Stimulated activated CD4-positive, alpha-beta T cell treated with anti-CD3 and anti-CD28 coated beads, Interleukin-4, amount 100 ng/mL, for 1 hour (primary cell): ENCODE measurements around the gene OR51M1.
"Not testable (repeated sequence)": the region's sequence is repeated elsewhere in the genome, so short reads cannot be mapped to it uniquely, and the experiment has no call there.

ENCODE experiments used
- DNase-seq: peaks from one replicate; pipeline ENCODE4 v3.0.0-alpha.2; 2020

The OR51M1 gene

GRCh38 chr11:5383576-5383975 lies at the start of gene OR51M1:
Gene OR51M1, plus strand, starts transcription at chr11:5383812. Its CDS starts 5,587 bp downstream, at chr11:5389399.
- no peak for DNase-seq

- no peak for DNase-seq
Measured at GRCh38 chr11:5335170-5335569, 48.4 kb upstream of the OR51M1 start.

GRCh38 chr11:5336331-5336730 lies 47.3 kb upstream of the OR51M1 start:
- DNase-seq: no peak

- DNase-seq: not testable (repeated sequence)
Measured at GRCh38 chr11:5337253-5337652, 46.4 kb upstream of the OR51M1 start.

GRCh38 chr11:5339771-5340322 lies 43.8 kb upstream of the OR51M1 start:
- DNase-seq: no peak

- DNase-seq: no peak
Measured at GRCh38 chr11:5343474-5344335, 39.9 kb upstream of the OR51M1 start, which contains the start of gene OR51B5. Gene OR51B5, minus strand, starts transcription at chr11:5343524. Its CDS starts 0 bp downstream, at chr11:5343524.

- DNase-seq: no peak
Measured at GRCh38 chr11:5345831-5346230, 37.8 kb upstream of the OR51M1 start.

- DNase-seq: no peak
Measured at GRCh38 chr11:5348551-5349194, 34.9 kb upstream of the OR51M1 start.

GRCh38 chr11:5349550-5349949 lies 34.1 kb upstream of the OR51M1 start:
- DNase-seq: no peak

GRCh38 chr11:5351208-5351607 lies 32.4 kb upstream of the OR51M1 start, which contains the start of gene OR51B6:
Gene OR51B6, plus strand, starts transcription at chr11:5351508. Its CDS starts 0 bp downstream, at chr11:5351508.
- DNase-seq: no peak

GRCh38 chr11:5356031-5356430 lies 27.6 kb upstream of the OR51M1 start:
- not testable (repeated sequence) for DNase-seq

GRCh38 chr11:5362017-5362625 lies 21.5 kb upstream of the OR51M1 start:
- DNase-seq: no peak

GRCh38 chr11:5363679-5364078 lies 19.9 kb upstream of the OR51M1 start:
- no peak for DNase-seq

- no peak for DNase-seq
Measured at GRCh38 chr11:5364214-5364613, 19.4 kb upstream of the OR51M1 start.

- DNase-seq: not testable (repeated sequence)
Measured at GRCh38 chr11:5366365-5366764, 17.2 kb upstream of the OR51M1 start.

- no peak for DNase-seq
Measured at GRCh38 chr11:5366856-5367255, 16.8 kb upstream of the OR51M1 start.

- no peak for DNase-seq
Measured at GRCh38 chr11:5367448-5368074, 16.1 kb upstream of the OR51M1 start.

- no peak for DNase-seq
Measured at GRCh38 chr11:5368502-5369043, 15.0 kb upstream of the OR51M1 start.

GRCh38 chr11:5369789-5370188 lies 13.8 kb upstream of the OR51M1 start:
- no peak for DNase-seq

GRCh38 chr11:5380740-5381342 lies 2.8 kb upstream of the OR51M1 start:
- peak; percentile 5 for DNase-seq

- no peak for DNase-seq
Measured at GRCh38 chr11:5384335-5384734, 723 bp downstream of the OR51M1 start.

GRCh38 chr11:5390210-5390609 lies 6.6 kb downstream of the OR51M1 start:
- no peak for DNase-seq
